Endothelial cell of umbilical vein (primary cell): Measurements from ENCODE around the gene ESPNL. TPM values are rescaled to one million over a fixed set of nuclear protein-coding genes. Genes with fewer than 3 reads are reported as not detected.
A peak's percentile ranks its signal among the peaks of the same experiment; 100 is the strongest.

Source experiments
- BruUV-seq: library from RNA; stranded (reverse); fragments of 400-500 nt; replicated peaks from 2 replicates; lab custom pipeline; 2021; lab: Mats Ljungman, UMichigan
- CTCF ChIA-PET: fragments of 300-600, 350-600 bp; sonication (Branson Sonifier 250); formaldehyde crosslinking; loops from one replicate; lab custom pipeline; 2021; ENCODE audit warnings: antibody characterized with exemption, inconsistent platforms; lab: Charles Lee
- POLR2A ChIA-PET: fragments of 300-600, 350-600 bp; sonication (Branson Sonifier 250); formaldehyde crosslinking; loops from one replicate; lab custom pipeline; 2021; ENCODE audit warnings: antibody characterized with exemption, inconsistent platforms; lab: Charles Lee
- DNase-seq: peaks from one replicate; pipeline ENCODE4 v3.0.0-alpha.2; 2011; ENCODE audit warnings: low read depth, low spot score
- FAIRE-seq: peaks from 2 replicates; lab custom pipeline; 2011; peaks lifted over from hg19 to GRCh38; lab: Jason Lieb, UNC
- H2AFZ ChIP-seq: 2 replicates; pipeline ENCODE4 v1.6.0; 2012; ENCODE audit warnings: low read depth, low read length, control low read depth, inconsistent platforms
- H3K27ac ChIP-seq: 2 replicates; pipeline ENCODE4 v1.5.1; 2011; ENCODE audit warnings: low read depth, mild to moderate bottlenecking, control low read depth, low read length, moderate library complexity; ENCODE audit not compliant: insufficient read depth
- H3K27me3 ChIP-seq, 2 experiments: 2 replicates each; pipeline versions ENCODE4 v1.6.0 to v1.6.1; 2011; ENCODE audit warnings: low read length in 2 of 2, mixed read lengths in 1 of 2; ENCODE audit not compliant: control insufficient read depth in 2 of 2, insufficient read depth in 2 of 2
- H3K36me3 ChIP-seq, 2 experiments: 2 replicates in 1 of 2; 3 replicates in 1 of 2; pipeline ENCODE4 v1.5.1; 2011; ENCODE audit warnings: low read length in 2 of 2, mild to moderate bottlenecking in 1 of 2, moderate library complexity in 1 of 2; ENCODE audit not compliant: control insufficient read depth in 2 of 2, insufficient read depth in 2 of 2; ENCODE audit errors: extremely low read depth in 1 of 2
- H3K4me1 ChIP-seq: 3 replicates; pipeline ENCODE4 v1.5.1; 2011; ENCODE audit warnings: mild to moderate bottlenecking, low read length; ENCODE audit not compliant: control insufficient read depth, insufficient read depth; ENCODE audit errors: extremely low read depth
- H3K4me2 ChIP-seq: 2 replicates; pipeline ENCODE4 v1.6.1; 2011; ENCODE audit warnings: low read length, control low read depth, mixed read lengths; ENCODE audit not compliant: insufficient read depth
- H3K4me3 ChIP-seq, 3 experiments: fragments of 200-600 bp in 1 of 3; sonication (generic), shearing (Covaris generic) in 1 of 3; replicated peaks in 1 of 3; 2 replicates each; pipeline ENCODE4 v1.5.1; 2011 to 2016; ENCODE audit warnings: control low read depth in 3 of 3, low read length in 3 of 3, mild to moderate bottlenecking in 2 of 3, inconsistent platforms in 1 of 3, low read depth in 1 of 3, moderate library complexity in 1 of 3; ENCODE audit not compliant: insufficient read depth in 1 of 3
- H3K79me2 ChIP-seq: 2 replicates; pipeline ENCODE4 v1.6.0; 2012; ENCODE audit warnings: low read length, inconsistent platforms; ENCODE audit not compliant: control insufficient read depth, insufficient read depth
- H3K9ac ChIP-seq: replicated peaks from 2 replicates; pipeline ENCODE3; 2011; ENCODE audit warnings: low read length, control low read depth; ENCODE audit not compliant: insufficient read depth; ENCODE audit errors: extremely low read depth
- H3K9me1 ChIP-seq: replicated peaks from 3 replicates; pipeline ENCODE4 v1.6.0; 2011; ENCODE audit warnings: mild to moderate bottlenecking, low read length; ENCODE audit not compliant: control insufficient read depth, insufficient read depth; ENCODE audit errors: extremely low read depth
- H3K9me3 ChIP-seq: replicated peaks from 2 replicates; pipeline ENCODE4 v1.5.1; 2012; ENCODE audit warnings: low read length, inconsistent platforms; ENCODE audit not compliant: control insufficient read depth, insufficient read depth
- H4K20me1 ChIP-seq: replicated peaks from 2 replicates; pipeline ENCODE3; 2011; ENCODE audit warnings: mild to moderate bottlenecking, low read length; ENCODE audit not compliant: control insufficient read depth, insufficient read depth; ENCODE audit errors: extremely low read depth
- FOS ChIP-seq: IDR thresholded peaks from 2 replicates; pipeline ENCODE4 v1.6.1; 2011; ENCODE audit warnings: mild to moderate bottlenecking, low read length, moderate library complexity, borderline replicate concordance; ENCODE audit not compliant: insufficient read depth
- JUN ChIP-seq: IDR thresholded peaks from 2 replicates; pipeline ENCODE4 v1.6.1; 2011; ENCODE audit warnings: borderline replicate concordance, low read depth; ENCODE audit not compliant: insufficient read length, insufficient read depth
- dilution Hi-C: fragments of 300-500 bp; cut with MboI; formaldehyde crosslinking; loops from one replicate; pipeline ENCODE4 v1.15.0; 2019; ENCODE audit warnings: low sequenced_read_pairs; ENCODE audit not compliant: extremely low pct_ligation_motif_present
- intact Hi-C: fragments of 100-400 bp; cut with micrococcal nuclease; formaldehyde crosslinking; loops from one replicate; pipeline ENCODE4 v1.10.0; 2022
- polyA plus RNA-seq, 4 experiments: library from polyadenylated mRNA; depleted of rRNA in 3 of 4; stranded (reverse) in 3 of 4; unstranded in 1 of 4; fragments of >200 nt; gene quantifications; 2 replicates each; pipeline versions ENCODE4 v1.2.1 to v1.2.3, GENCODE V29; 2011 to 2012; ENCODE audit warnings: missing spikeins in 1 of 4
- total RNA-seq: library from RNA; stranded (reverse); gene quantifications from 2 replicates; pipeline ENCODE4 v1.2.3, GENCODE V29; 2021
- TF ChIP-seq, protein P1 (sequence below), 2 donors: IDR thresholded peaks; 1 replicate in 1 of 2; 2 replicates in 1 of 2; pipeline ENCODE4 v1.5.1; 2011; ENCODE audit warnings: low read length in 2 of 2, mild to moderate bottlenecking in 2 of 2, moderate library complexity in 2 of 2, control low read depth in 1 of 2, inconsistent platforms in 1 of 2, low read depth in 1 of 2; ENCODE audit not compliant: insufficient read depth in 1 of 2; ENCODE audit errors: extremely low read depth in 1 of 2
- TF ChIP-seq, protein P2 (sequence below): IDR thresholded peaks from 2 replicates; pipeline ENCODE4 v1.6.1; 2011; ENCODE audit not compliant: insufficient read depth, insufficient read length

ESPNL gene
- total and polyA plus RNA-seq, 2 donors (not counting 3 experiments of a cell fraction or from before 2014, with no cell fraction given), result not detected

DNA sequence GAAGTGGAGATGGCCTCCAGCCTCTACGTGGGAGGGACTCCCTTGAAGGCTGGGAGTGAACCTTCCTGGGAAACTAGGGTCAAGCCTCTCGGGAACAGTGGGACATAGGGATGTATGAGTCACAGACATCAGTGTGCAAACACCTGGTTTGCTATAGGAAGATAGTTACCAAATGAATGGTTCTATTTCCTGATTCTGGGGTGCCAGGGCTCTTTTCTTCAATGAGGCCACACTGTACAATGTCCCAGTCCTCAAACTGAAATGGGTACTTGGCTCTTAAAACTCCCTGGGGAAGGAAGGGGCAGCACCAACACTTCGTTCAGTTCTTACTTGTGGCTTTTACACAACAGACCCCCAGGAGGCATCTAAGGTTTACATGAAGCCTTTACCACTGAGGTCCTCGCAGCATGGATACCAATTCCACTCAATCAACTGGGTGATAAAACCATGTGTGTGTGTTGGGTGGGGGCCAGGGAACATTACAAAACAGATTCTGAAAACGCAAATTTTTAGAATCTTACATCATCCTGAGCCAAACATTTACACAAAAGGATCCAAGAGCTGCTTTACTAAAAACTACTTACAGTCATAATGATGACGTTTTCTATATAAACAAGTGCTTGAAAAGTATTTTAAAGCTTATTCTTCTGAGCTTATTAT is 69.0 kb downstream of the ESPNL start:
- H3K4me1 ChIP-seq, result peaks cover 29% of the 10 kb centered on the region
- FAIRE-seq, result no peak
- POLR2A ChIA-PET, result interaction anchor here (1.1 kb wide), 1 partner anchor 60 kb away, joined by 3 read pairs; no protein-coding TSS in a partner anchor
- peaks cover 1 to 2% of the 10 kb centered on the region in 2 experiments for H3K27me3 ChIP-seq
- H3K4me3 ChIP-seq, result no peak overlapping the region
- no peaks in the 10 kb centered on the region for H3K9me3 ChIP-seq
- CTCF ChIA-PET, result interaction anchor here (1.0 to 2.2 kb wide), 3 partner anchors 9 to 311 kb away, joined by 5 to 13 read pairs (median 8); partner anchors contain the start of gene ERFE
- no peak overlapping the region for H2AFZ ChIP-seq
- dilution Hi-C loops (no loop called here), intact Hi-C loops (loop anchor here (1.0 kb wide), 1 partner anchor 34 kb away; the partner anchor contains the start of gene ILKAP)
- H3K36me3 ChIP-seq, result peaks cover 10 to 17% of the 10 kb centered on the region in 2 experiments
- H3K27ac ChIP-seq, result peak overlapping the region; percentile 89
- TF ChIP-seq, protein P1, sequence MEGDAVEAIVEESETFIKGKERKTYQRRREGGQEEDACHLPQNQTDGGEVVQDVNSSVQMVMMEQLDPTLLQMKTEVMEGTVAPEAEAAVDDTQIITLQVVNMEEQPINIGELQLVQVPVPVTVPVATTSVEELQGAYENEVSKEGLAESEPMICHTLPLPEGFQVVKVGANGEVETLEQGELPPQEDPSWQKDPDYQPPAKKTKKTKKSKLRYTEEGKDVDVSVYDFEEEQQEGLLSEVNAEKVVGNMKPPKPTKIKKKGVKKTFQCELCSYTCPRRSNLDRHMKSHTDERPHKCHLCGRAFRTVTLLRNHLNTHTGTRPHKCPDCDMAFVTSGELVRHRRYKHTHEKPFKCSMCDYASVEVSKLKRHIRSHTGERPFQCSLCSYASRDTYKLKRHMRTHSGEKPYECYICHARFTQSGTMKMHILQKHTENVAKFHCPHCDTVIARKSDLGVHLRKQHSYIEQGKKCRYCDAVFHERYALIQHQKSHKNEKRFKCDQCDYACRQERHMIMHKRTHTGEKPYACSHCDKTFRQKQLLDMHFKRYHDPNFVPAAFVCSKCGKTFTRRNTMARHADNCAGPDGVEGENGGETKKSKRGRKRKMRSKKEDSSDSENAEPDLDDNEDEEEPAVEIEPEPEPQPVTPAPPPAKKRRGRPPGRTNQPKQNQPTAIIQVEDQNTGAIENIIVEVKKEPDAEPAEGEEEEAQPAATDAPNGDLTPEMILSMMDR (IDR thresholded peaks at IDR 0.05; ENCODE audit: extremely low read depth in 1 of 2, insufficient read depth in 1 of 2, low read depth in 1 of 2, low read length in 2 of 2), result no peak
- peak; percentile 13 for TF ChIP-seq FOS
- TF ChIP-seq, protein P2, sequence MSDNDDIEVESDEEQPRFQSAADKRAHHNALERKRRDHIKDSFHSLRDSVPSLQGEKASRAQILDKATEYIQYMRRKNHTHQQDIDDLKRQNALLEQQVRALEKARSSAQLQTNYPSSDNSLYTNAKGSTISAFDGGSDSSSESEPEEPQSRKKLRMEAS, result no peak
- TF ChIP-seq JUN, result peak; percentile 26
- BruUV-seq, result TSS peak; percentile 74
- H3K79me2 ChIP-seq, result no peaks in the 10 kb centered on the region
- no peaks in the 10 kb centered on the region for H3K9me1 ChIP-seq
- no peaks in the 10 kb centered on the region for H4K20me1 ChIP-seq
- peak; percentile 66 for DNase-seq
- peak overlapping the region; percentile 33 for H3K9ac ChIP-seq
- peak overlapping the region; percentile 14 for H3K4me2 ChIP-seq
